Cerebellar nuclear complex (tissue), 1 donor: ENCODE measurements around the gene SLC25A6.
"Not testable (repeated sequence)": the region's sequence is repeated elsewhere in the genome, so short reads cannot be mapped to it uniquely, and the experiment has no call there.

Experiments used
- DNase-seq, 2 experiments: peaks; one replicate each; lab custom pipeline; 2025; lab: John Stamatoyannopoulos, UW

The SLC25A6 gene

GRCh38 chrX:1389993-1390285, 2.0 kb downstream of the SLC25A6 start:
- no peak for DNase-seq

- no peak for DNase-seq
Measured at GRCh38 chrX:1389181-1389992, 2.5 kb downstream of the SLC25A6 start.

GRCh38 chrX:1388651-1389050, 3.3 kb downstream of the SLC25A6 start:
- DNase-seq = no peak

DNA sequence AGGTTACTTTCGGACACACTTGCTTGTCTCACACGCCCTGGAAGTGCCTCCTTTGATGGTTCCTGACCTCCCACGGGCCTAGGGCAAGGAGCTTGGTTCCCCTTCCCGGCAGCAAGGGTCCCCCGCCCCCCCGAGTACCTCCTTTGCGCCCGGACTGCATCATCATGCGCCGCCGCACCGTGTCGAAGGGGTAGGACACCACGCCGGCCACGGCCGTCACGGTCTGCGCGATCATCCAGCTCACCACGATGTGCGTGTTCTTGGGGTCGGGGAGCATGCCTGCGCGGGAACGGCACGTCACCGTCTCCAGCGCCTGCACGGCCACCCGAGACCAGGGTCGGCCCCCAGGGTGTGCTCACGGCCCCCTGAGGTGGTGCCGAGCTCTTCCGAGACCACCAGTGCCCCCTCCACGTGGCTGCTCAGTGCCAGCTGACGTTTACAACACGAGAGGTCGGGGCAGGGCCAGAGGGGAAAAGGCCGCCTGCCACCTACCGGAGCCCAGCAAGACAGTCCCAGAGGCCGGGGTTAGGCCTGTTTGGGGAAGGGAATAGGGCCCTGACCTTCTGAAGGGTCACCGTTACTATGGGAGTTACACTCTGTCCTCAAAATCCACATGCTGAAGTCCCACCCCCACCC, 4.7 kb downstream of the SLC25A6 start:
- DNase-seq = no peak

GRCh38 chrX:1386338-1387127, 5.4 kb downstream of the SLC25A6 start:
- no peak for DNase-seq

- no peak for DNase-seq
Measured at GRCh38 chrX:1385253-1386223, 6.4 kb downstream of the SLC25A6 start.

DNA sequence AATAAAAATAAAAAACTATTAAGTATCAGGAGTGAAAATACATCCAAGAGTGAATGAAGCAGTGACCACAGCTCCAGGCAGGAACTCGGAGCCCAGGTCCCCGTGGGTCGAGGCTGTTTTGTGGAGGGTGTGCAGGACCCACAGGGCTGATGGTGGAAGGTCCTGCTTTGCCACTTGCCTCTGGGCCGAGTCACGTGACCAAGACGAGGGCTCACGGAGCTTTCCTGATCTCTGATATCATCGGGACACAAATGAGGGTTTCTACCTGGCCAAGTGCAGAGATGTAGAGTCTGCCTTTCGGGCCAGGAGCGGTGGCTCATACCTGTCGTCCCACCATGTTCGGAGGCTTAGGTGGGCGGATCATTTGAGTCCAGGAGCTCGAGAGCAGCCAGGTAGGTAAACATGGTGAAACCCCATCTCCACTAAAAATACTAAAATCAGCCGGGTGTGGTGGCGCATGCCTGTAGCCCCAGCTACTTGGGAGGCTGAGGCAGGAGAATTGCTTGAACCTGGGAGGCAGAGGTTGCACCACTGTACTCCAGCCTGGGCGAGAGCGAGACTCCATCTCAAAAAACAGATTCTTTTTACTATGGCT, 7.2 kb downstream of the SLC25A6 start:
- no peak for DNase-seq

GRCh38 chrX:1380672-1381233, 11.2 kb downstream of the SLC25A6 start:
- DNase-seq = no peak

DNA sequence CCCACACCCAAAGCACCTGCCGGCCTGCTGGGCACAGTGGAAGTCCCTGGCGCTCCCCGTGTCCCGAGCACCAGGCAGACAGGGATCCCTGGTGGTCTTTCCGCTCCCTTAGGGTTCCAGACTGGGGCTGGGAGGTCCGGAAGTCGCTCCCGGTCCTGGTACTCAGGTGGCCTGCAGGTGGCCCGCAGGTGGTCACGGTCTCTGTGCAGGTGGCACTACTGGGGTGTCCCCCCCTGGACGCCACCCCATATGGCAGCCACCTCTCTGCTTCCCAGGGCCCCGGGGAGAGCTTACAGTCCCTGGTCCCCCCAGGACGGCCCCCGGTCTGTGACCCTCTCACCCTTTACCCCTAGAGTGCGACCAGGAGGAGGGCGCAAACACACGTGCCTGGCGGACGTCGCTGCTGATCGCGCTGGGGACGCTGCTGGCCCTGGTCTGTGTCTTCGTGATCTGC, 13.6 kb downstream of the SLC25A6 start:
- no peak for DNase-seq

DNA sequence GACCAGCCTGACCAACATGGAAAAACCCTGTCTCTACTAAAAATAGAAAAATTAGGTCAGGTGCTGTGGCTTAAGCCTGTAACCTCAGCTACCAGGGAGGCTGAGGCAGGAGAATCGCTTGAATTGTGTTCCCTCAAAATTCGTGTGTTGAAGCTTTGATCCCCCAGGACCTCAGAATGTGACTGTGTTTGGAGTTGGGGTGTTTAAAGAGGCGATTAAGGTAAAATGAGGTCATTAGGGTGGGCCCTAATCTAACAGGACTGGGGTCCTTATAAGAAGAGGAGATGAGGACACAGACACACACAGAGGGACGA, 23.6 kb downstream of the SLC25A6 start:
- DNase-seq = no peak

DNA sequence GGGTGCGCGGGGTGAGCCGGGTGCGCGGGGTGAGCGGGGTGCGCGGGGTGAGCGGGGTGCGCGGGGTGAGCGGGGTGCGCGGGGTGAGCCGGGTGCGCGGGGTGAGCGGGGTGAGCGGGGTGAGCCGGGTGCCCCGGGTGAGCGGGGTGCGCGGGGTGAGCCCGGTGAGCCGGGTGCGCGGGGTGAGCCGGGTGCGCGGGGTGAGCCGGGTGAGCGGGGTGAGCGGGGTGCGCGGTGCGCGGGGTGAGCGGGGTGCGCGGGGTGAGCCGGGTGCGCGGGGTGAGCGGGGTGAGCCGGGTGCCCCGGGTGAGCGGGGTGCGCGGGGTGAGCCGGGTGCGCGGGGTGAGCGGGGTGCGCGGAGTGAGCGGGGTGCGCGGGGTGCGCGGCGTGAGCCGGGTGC, 25.6 kb downstream of the SLC25A6 start:
- DNase-seq = not testable (repeated sequence)

- no peak for DNase-seq
Measured at GRCh38 chrX:1361910-1362309, 30.0 kb downstream of the SLC25A6 start.

GRCh38 chrX:1361275-1361674, 30.6 kb downstream of the SLC25A6 start:
- DNase-seq = no peak

- no peak for DNase-seq
Measured at GRCh38 chrX:1360171-1360570, 31.7 kb downstream of the SLC25A6 start.

DNA sequence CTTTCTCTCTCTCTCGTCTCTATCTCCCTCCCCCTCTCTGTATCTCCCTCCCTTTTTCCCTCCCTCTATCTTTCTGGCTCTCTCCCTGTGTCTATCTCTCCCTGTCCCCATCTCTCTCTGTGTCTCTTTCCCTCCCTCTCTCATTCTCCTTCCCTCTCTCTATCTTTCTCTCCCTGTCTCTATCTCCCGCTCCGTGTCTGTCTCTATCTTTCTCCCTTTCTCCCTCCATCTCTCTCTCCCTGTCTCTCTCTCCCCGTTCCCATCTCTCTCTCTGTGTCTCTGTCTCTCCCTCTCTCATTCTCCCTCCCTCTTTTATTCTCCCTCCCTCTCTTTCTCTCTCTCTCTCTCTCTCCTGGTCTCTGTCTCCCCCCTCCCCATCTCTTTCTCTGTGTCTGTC, 32.4 kb downstream of the SLC25A6 start:
- no peak for DNase-seq

GRCh38 chrX:1358793-1359476, 33.0 kb downstream of the SLC25A6 start:
- DNase-seq = no peak

DNA sequence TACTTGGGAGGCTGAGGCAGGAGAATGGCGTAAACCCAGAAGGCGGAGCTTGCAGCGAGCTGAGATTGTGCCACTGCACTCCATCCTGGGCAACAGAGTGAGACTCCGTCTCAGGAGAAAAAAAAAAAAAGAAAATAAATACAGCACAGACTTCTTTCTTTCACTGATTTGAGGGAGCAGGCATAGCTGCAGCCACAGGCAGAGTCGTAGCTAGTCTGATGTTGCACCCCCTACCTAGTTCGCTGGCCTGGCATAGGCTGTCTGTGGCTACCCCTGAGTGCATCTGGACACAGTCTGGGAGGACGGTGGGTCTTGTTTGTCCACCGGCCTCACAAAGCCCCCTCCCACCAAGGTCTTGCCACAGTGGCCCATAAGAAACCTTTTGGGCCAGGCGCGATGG, 33.9 kb downstream of the SLC25A6 start:
- no peak for DNase-seq

GRCh38 chrX:1355131-1356046, 36.5 kb downstream of the SLC25A6 start:
- DNase-seq = no peak
